Activated CD8-positive, alpha-beta T cell treated with anti-CD3 and anti-CD28 coated beads for 36 hours (primary cell): ENCODE results near the gene PTPRN. TPM values are rescaled to one million over a fixed set of nuclear protein-coding genes. Genes with fewer than 3 reads are reported as not detected.

ENCODE experiments used
- ATAC-seq: fragments of 200-7000 bp; cut with Tn5 transposase; one replicate; pipeline ENCODE4 v1.10.0; 2021; ENCODE audit warnings: mild to moderate bottlenecking, moderate library complexity
- CTCF ChIA-PET: fragments of 350-600 bp; sonication (Branson Sonifier 250); formaldehyde crosslinking; loops from one replicate; lab custom pipeline; 2021; ENCODE audit warnings: antibody characterized with exemption; lab: Charles Lee
- POLR2A ChIA-PET: fragments of 350-600 bp; sonication (Branson Sonifier 250); formaldehyde crosslinking; loops from one replicate; lab custom pipeline; 2021; ENCODE audit warnings: antibody characterized with exemption; lab: Charles Lee
- DNase-seq: peaks from one replicate; pipeline ENCODE4 v3.0.0-alpha.2; 2020
- H3K27ac Mint-ChIP-seq: one replicate; pipeline ENCODE4 v1.8.0; 2021; ENCODE audit warnings: mild to moderate bottlenecking, mixed read lengths
- H3K27me3 Mint-ChIP-seq: one replicate; pipeline ENCODE4 v1.8.0; 2021; ENCODE audit warnings: mixed read lengths
- H3K36me3 Mint-ChIP-seq: one replicate; pipeline ENCODE4 v1.8.0; 2021; ENCODE audit warnings: low read depth, mixed read lengths
- H3K4me1 Mint-ChIP-seq: one replicate; pipeline ENCODE4 v1.8.0; 2021; ENCODE audit warnings: low read depth, mixed read lengths
- H3K4me3 Mint-ChIP-seq: one replicate; pipeline ENCODE4 v1.8.0; 2021; ENCODE audit warnings: mild to moderate bottlenecking, moderate library complexity, mixed read lengths
- H3K9me3 Mint-ChIP-seq: one replicate; pipeline ENCODE4 v1.8.0; 2021; ENCODE audit warnings: mixed read lengths
- CTCF ChIP-seq: fragments of 200-600 bp; IDR thresholded peaks from one replicate; pipeline ENCODE4 v1.8.0; 2022; ENCODE audit warnings: antibody characterized with exemption, mild to moderate bottlenecking
- intact Hi-C: fragments of 100-400 bp; cut with micrococcal nuclease; formaldehyde crosslinking; loops from one replicate; pipeline ENCODE4 v1.10.0; 2022
- total RNA-seq, 2 experiments: library from RNA; stranded (reverse); gene quantifications; one replicate each; pipeline ENCODE4 v1.2.3, GENCODE V29; 2021

The PTPRN gene
- total RNA-seq, 2 experiments from 2014 or later = 0.92 to 1.1 TPM

- Mint-ChIP-seq H3K36me3 (no peaks in the 10 kb centered on the region), H3K27ac (no peak overlapping the region), H3K27me3 (peaks cover 22% of the 10 kb centered on the region), H3K4me1 (peaks cover 10% of the 10 kb centered on the region), H3K9me3 (no peaks in the 10 kb centered on the region), H3K4me3 (no peak overlapping the region)
- intact Hi-C loops = loop anchor here (5.0 to 10.0 kb wide), 2 partner anchors 140 to 248 kb away; partner anchors contain the start of gene NHEJ1
- DNase-seq = no peak
- ATAC-seq = no peak
- ChIA-PET POLR2A (no interaction called here), CTCF (interaction anchor here (1.1 to 13.0 kb wide), 3 partner anchors 7 to 132 kb away, joined by 3 to 336 read pairs (median 30); partner anchors contain the start of gene DNAJB2)
- no peak for TF ChIP-seq CTCF
Measured at GRCh38 chr2:219302412-219302968, 6.7 kb downstream of the PTPRN start.

- CTCF ChIA-PET = interaction anchor here (0.7 to 13.0 kb wide), 19 partner anchors 9 to 242 kb away, joined by 3 to 336 read pairs (median 8); partner anchors contain the start of genes CNPPD1, DNAJB2, GLB1L and NHEJ1
- no peak overlapping the region for H3K4me3 Mint-ChIP-seq
Measured at GRCh38 chr2:219300022-219300421, 9.2 kb downstream of the PTPRN start.

GRCh38 chr2:219299372-219299760 is 9.8 kb downstream of the PTPRN start:
- no peak for DNase-seq
- TF ChIP-seq CTCF = no peak
- H3K4me3 Mint-ChIP-seq = peak overlapping the region; percentile 64
- intact Hi-C loops = loop anchor here (5.0 kb wide), 2 partner anchors 52 to 72 kb away; partner anchors contain the start of genes ANKZF1, ATG9A, GLB1L and STK16
- H3K27ac Mint-ChIP-seq = peak overlapping the region; percentile 17
- H3K36me3 Mint-ChIP-seq = no peaks in the 10 kb centered on the region
- H3K9me3 Mint-ChIP-seq = no peaks in the 10 kb centered on the region
- peaks cover 27% of the 10 kb centered on the region for H3K4me1 Mint-ChIP-seq
- CTCF ChIA-PET = interaction anchor here (0.7 to 13.0 kb wide), 32 partner anchors 9 to 270 kb away, joined by 3 to 336 read pairs (median 4); partner anchors contain the start of genes ABCB6, CNPPD1, DNAJB2 and GLB1L
- POLR2A ChIA-PET = interaction anchor here (1.0 to 1.5 kb wide), 5 partner anchors 11 to 140 kb away, joined by 3 to 4 read pairs (median 3); no protein-coding TSS in a partner anchor
- ATAC-seq = no peak
- H3K27me3 Mint-ChIP-seq = peaks cover 11% of the 10 kb centered on the region

More at GRCh38 chr2:219300022-219300421, 9.2 kb downstream of the PTPRN start:
- ATAC-seq = no peak
- no peak for DNase-seq
- intact Hi-C loops = loop anchor here (5.0 to 10.0 kb wide), 2 partner anchors 138 to 245 kb away; partner anchors contain the start of gene NHEJ1
- H3K4me1 Mint-ChIP-seq = peaks cover 25% of the 10 kb centered on the region
- POLR2A ChIA-PET = interaction anchor here (1.0 to 1.5 kb wide), 5 partner anchors 10 to 99 kb away, joined by 3 to 4 read pairs (median 3); no protein-coding TSS in a partner anchor
- H3K9me3 Mint-ChIP-seq = no peaks in the 10 kb centered on the region
- H3K36me3 Mint-ChIP-seq = no peaks in the 10 kb centered on the region
- no peak overlapping the region for H3K27ac Mint-ChIP-seq
- no peak for TF ChIP-seq CTCF
- H3K27me3 Mint-ChIP-seq = peaks cover 11% of the 10 kb centered on the region

GRCh38 chr2:219298759-219299371 is 10.3 kb downstream of the PTPRN start:
- DNase-seq (peak; percentile 94), ATAC-seq (peak; percentile 77)
- intact Hi-C loops = loop anchor here (5.0 kb wide), 2 partner anchors 52 to 72 kb away; partner anchors contain the start of genes ANKZF1, ATG9A, GLB1L and STK16
- Mint-ChIP-seq H3K27ac (peak overlapping the region; percentile 17), H3K27me3 (peaks cover 11% of the 10 kb centered on the region), H3K4me1 (peaks cover 32% of the 10 kb centered on the region), H3K4me3 (peak overlapping the region; percentile 64), H3K9me3 (no peaks in the 10 kb centered on the region), H3K36me3 (no peaks in the 10 kb centered on the region)
- ChIA-PET POLR2A (interaction anchor here (1.0 to 1.5 kb wide), 5 partner anchors 9 to 139 kb away, joined by 3 to 4 read pairs (median 3); no protein-coding TSS in a partner anchor), CTCF (interaction anchor here (0.7 to 13.0 kb wide), 35 partner anchors 8 to 319 kb away, joined by 3 to 336 read pairs (median 4); partner anchors contain the start of genes ABCB6, CNPPD1, DNAJB2 and GLB1L)
- peak; percentile 93 for TF ChIP-seq CTCF
